ENCODE data around the gene OSBPL2. TPM values are rescaled to one million over a fixed set of nuclear protein-coding genes. Genes with fewer than 3 reads are reported as not detected.

The OSBPL2 gene
- total RNA-seq, 1 experiment from 2014 or later, result 26.3 TPM

DNA sequence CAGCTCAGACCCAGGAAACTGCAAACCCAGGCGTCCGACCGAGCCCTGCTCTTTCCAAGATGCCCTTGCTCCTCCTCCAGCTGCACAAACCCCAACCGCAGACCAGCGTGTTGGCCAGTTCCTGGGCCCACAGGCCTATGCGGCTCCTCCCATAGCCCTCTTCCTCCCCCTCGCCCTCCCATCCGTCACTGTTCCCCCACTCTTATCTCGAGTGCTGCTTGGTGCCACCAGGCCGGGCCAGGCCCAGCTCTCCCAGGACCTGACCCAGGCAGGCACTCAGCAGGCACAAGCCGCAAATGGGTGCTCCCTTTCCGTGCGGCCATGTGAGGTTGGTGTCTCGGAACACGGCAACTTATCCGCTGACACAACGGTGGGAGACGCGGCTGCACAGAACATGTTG, 93.0 kb downstream of the OSBPL2 start:
- no peak for TF ChIP-seq EZH2 (IDR thresholded peaks at IDR 0.05; ENCODE audit: borderline replicate concordance, low read depth, low read length, poor library complexity, severe bottlenecking)
- TF ChIP-seq, protein P1, sequence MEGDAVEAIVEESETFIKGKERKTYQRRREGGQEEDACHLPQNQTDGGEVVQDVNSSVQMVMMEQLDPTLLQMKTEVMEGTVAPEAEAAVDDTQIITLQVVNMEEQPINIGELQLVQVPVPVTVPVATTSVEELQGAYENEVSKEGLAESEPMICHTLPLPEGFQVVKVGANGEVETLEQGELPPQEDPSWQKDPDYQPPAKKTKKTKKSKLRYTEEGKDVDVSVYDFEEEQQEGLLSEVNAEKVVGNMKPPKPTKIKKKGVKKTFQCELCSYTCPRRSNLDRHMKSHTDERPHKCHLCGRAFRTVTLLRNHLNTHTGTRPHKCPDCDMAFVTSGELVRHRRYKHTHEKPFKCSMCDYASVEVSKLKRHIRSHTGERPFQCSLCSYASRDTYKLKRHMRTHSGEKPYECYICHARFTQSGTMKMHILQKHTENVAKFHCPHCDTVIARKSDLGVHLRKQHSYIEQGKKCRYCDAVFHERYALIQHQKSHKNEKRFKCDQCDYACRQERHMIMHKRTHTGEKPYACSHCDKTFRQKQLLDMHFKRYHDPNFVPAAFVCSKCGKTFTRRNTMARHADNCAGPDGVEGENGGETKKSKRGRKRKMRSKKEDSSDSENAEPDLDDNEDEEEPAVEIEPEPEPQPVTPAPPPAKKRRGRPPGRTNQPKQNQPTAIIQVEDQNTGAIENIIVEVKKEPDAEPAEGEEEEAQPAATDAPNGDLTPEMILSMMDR (conservative IDR thresholded peaks at IDR 0.05; ENCODE audit: low read depth, low read length), result no peak
- Histone ChIP-seq H3K27me3 (replicated peaks; ENCODE audit: insufficient read depth, low read depth, low read length, poor library complexity) (no peaks in the 10 kb centered on the region), H3K36me3 (ENCODE audit: insufficient read depth, low read length, poor library complexity, severe bottlenecking) (no peaks in the 10 kb centered on the region), H3K4me3 (ENCODE audit: low read depth, low read length, poor library complexity, severe bottlenecking) (no peak overlapping the region), H3K9me3 (ENCODE audit: low read depth, low read length, poor library complexity, severe bottlenecking) (no peaks in the 10 kb centered on the region), H3K4me1 (ENCODE audit: insufficient read depth, low read length, poor library complexity, severe bottlenecking) (no peaks in the 10 kb centered on the region), H3K27ac (ENCODE audit: low read depth, low read length, poor library complexity, severe bottlenecking) (no peak overlapping the region)
- BruUV-seq (replicated peaks), result no TSS peak
- intact Hi-C loops (cut with micrococcal nuclease; ENCODE audit: unreplicated experiment), result no loop called here
- ChIA-PET POLR2A (ENCODE audit: low non-redundant PET) (no interaction called here), CTCF (no interaction called here)
- DNase-seq (ENCODE audit: low spot score), result no peak

DNA sequence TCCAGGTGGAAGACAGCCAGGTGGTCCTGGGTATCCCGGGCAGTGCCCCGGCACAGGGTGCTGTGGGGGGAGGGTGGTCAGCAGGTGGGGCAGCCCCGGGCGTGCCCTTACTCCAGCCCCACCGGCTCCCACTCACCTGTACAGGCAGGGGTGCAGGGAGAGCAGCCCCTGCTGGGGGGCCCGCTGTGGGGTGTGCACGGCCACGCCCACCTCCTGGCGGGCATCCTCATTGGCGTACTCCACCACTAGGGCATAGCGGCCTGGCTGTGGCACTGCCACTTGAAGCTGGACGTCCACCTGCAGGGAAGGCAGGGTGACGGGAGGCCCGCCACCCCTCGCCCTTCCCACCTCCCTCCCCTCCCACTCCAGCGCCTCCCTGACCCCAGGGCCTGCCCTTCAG, 94.1 kb downstream of the OSBPL2 start:
- POLR2A ChIA-PET (ENCODE audit: low non-redundant PET), result no interaction called here
- DNase-seq (ENCODE audit: low spot score), result no peak
- Histone ChIP-seq H3K27me3 (replicated peaks; ENCODE audit: insufficient read depth, low read depth, low read length, poor library complexity) (no peaks in the 10 kb centered on the region), H3K36me3 (ENCODE audit: insufficient read depth, low read length, poor library complexity, severe bottlenecking) (no peaks in the 10 kb centered on the region), H3K4me1 (ENCODE audit: insufficient read depth, low read length, poor library complexity, severe bottlenecking) (no peaks in the 10 kb centered on the region), H3K9me3 (ENCODE audit: low read depth, low read length, poor library complexity, severe bottlenecking) (no peaks in the 10 kb centered on the region), H3K27ac (ENCODE audit: low read depth, low read length, poor library complexity, severe bottlenecking) (no peak overlapping the region), H3K4me3 (ENCODE audit: low read depth, low read length, poor library complexity, severe bottlenecking) (no peak overlapping the region)
- TF ChIP-seq, protein P1 (conservative IDR thresholded peaks at IDR 0.05; ENCODE audit: low read depth, low read length), result no peak
- no peak for TF ChIP-seq EZH2 (IDR thresholded peaks at IDR 0.05; ENCODE audit: borderline replicate concordance, low read depth, low read length, poor library complexity, severe bottlenecking)
- CTCF ChIA-PET, result no interaction called here
- no TSS peak for BruUV-seq (replicated peaks)
- intact Hi-C loops (cut with micrococcal nuclease; ENCODE audit: unreplicated experiment), result no loop called here

DNA sequence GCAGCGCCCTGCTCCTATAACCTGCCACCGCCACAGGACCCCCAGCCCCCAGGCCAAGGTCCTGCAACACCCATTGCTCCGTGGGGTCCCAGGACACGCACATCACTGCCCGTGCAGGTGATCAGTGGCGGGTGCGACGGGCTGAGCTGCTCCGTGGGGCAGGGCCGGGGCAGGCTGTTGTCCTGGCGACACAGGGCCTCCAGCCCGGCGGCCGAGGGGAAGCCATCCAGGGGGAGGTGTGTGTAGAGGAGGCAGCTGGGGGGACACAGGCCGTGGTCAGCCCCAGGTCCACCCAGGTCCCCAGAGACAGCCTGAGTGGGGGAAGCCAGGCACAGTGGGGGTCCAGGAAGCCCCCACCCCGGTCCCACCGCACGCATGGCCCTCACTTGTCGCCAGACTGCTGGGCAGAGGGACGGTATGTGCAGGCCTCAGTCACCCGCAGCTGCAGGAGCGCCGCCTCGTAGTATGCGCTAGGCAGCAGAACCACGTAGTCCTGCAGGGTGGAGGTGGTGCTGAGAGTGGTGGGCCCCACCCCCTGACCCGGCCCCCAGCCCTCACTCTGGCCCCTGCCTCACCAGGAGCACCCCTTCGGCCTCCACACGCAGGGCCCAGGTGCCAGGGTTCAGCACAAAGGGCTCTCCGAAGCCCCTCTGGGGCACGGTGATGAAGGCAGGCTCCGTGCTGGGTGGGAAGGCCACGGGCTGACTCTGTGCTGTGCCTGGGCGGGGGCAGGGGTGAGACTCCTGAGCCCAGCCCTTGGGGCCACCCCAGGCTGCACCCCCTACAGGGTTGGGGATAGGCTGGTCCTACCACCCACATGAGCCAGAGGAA, 94.9 kb downstream of the OSBPL2 start:
- DNase-seq (ENCODE audit: low spot score), result no peak
- Histone ChIP-seq H3K36me3 (ENCODE audit: insufficient read depth, low read length, poor library complexity, severe bottlenecking) (no peaks in the 10 kb centered on the region), H3K4me3 (ENCODE audit: low read depth, low read length, poor library complexity, severe bottlenecking) (no peak overlapping the region), H3K27me3 (replicated peaks; ENCODE audit: insufficient read depth, low read depth, low read length, poor library complexity) (no peaks in the 10 kb centered on the region), H3K27ac (ENCODE audit: low read depth, low read length, poor library complexity, severe bottlenecking) (no peak overlapping the region), H3K4me1 (ENCODE audit: insufficient read depth, low read length, poor library complexity, severe bottlenecking) (no peaks in the 10 kb centered on the region), H3K9me3 (ENCODE audit: low read depth, low read length, poor library complexity, severe bottlenecking) (no peaks in the 10 kb centered on the region)
- ChIA-PET POLR2A (ENCODE audit: low non-redundant PET) (no interaction called here), CTCF (no interaction called here)
- intact Hi-C loops (cut with micrococcal nuclease; ENCODE audit: unreplicated experiment), result no loop called here
- no TSS peak for BruUV-seq (replicated peaks)
- TF ChIP-seq, protein P1 (conservative IDR thresholded peaks at IDR 0.05; ENCODE audit: low read depth, low read length), result no peak
- no peak for TF ChIP-seq EZH2 (IDR thresholded peaks at IDR 0.05; ENCODE audit: borderline replicate concordance, low read depth, low read length, poor library complexity, severe bottlenecking)
